Peyer's patch (tissue), 4 donors: ENCODE data around the gene MLPH. TPM values are rescaled to one million over a fixed set of nuclear protein-coding genes. Genes with fewer than 3 reads are reported as not detected.
A peak's percentile ranks its signal among the peaks of the same experiment; 100 is the strongest.

Source experiments
- DNase-seq, 3 donors: peaks; one replicate each; pipeline ENCODE4 v3.0.0-alpha.2; 2017 to 2019
- H3K27ac ChIP-seq, 4 donors: fragments of 200-600 bp; sonication (generic); one replicate each; pipeline ENCODE4 v1.5.1; 2016 to 2019
- H3K27me3 ChIP-seq, 2 donors: fragments of 200-600 bp; sonication (generic); one replicate each; pipeline ENCODE4 v1.5.1; 2019
- H3K36me3 ChIP-seq, 3 donors: fragments of 200-600 bp; sonication (generic); one replicate each; pipeline ENCODE4 v1.5.1; 2016 to 2019
- H3K4me1 ChIP-seq, 4 donors: fragments of 200-600 bp; sonication (generic); one replicate each; pipeline ENCODE4 v1.5.1; 2016 to 2019
- H3K4me3 ChIP-seq, 4 donors: fragments of 200-600 bp; sonication (generic); 1 replicate in 3 of 4; 2 replicates in 1 of 4; pipeline ENCODE4 v1.5.1; 2016 to 2019; ENCODE audit warnings: mild to moderate bottlenecking in 1 of 4
- H3K9me3 ChIP-seq, 4 donors: fragments of 200-600 bp; sonication (generic); one replicate each; pipeline ENCODE4 v1.5.1; 2016 to 2019; ENCODE audit warnings: mild to moderate bottlenecking in 1 of 4
- CTCF ChIP-seq, 6 experiments: fragments of 450-650 bp in 4 of 6; fragments of 200-600 bp in 2 of 6; sonication (generic) in 1 of 6; IDR thresholded peaks; one replicate each; pipeline ENCODE4 v1.5.1; 2017 to 2019; ENCODE audit warnings: antibody characterized with exemption in 6 of 6, mild to moderate bottlenecking in 3 of 6, moderate library complexity in 1 of 6
- POLR2A ChIP-seq, 2 donors: fragments of 450-650 bp; IDR thresholded peaks; one replicate each; pipeline ENCODE4 v1.5.1; 2017; ENCODE audit warnings: antibody characterized with exemption in 2 of 2, mild to moderate bottlenecking in 2 of 2, moderate library complexity in 2 of 2
- total RNA-seq, 4 donors: library from RNA; depleted of rRNA; stranded (reverse); fragments of >200 nt; gene quantifications; one replicate each; pipeline ENCODE4 v1.1.0, GENCODE V29; 2016

MLPH gene
- total RNA-seq, 4 donors from 2014 or later: 82.5 to 195 (median 116) TPM

GRCh38 chr2:237512774-237513466, 25.9 kb downstream of the MLPH start:
- TF ChIP-seq CTCF (IDR thresholded peaks at IDR 0.05): peak; percentile 70 to 95 (median 86)
- no peak for TF ChIP-seq POLR2A (IDR thresholded peaks at IDR 0.05)
- Histone ChIP-seq H3K36me3 (no peaks in the 10 kb centered on the region), H3K27ac (no peak overlapping the region), H3K9me3 (no peaks in the 10 kb centered on the region), H3K27me3 (no peaks in the 10 kb centered on the region), H3K4me1 (peaks cover 0 to 12% (median 0%) of the 10 kb centered on the region in 4 donors), H3K4me3 (no peak overlapping the region)
- DNase-seq: peak; percentile 76 to 93 (median 88)

- peaks cover 0 to 12% (median 0%) of the 10 kb centered on the region in 4 donors for H3K4me1 ChIP-seq
- H3K27ac ChIP-seq: no peak overlapping the region
- TF ChIP-seq CTCF (IDR thresholded peaks at IDR 0.05): no peak
- no peak for TF ChIP-seq POLR2A (IDR thresholded peaks at IDR 0.05)
- no peaks in the 10 kb centered on the region for H3K27me3 ChIP-seq
- H3K36me3 ChIP-seq: no peaks in the 10 kb centered on the region
- no peak for DNase-seq
- H3K9me3 ChIP-seq: no peaks in the 10 kb centered on the region
- H3K4me3 ChIP-seq: no peak overlapping the region
Observed at GRCh38 chr2:237513693-237514092, 26.6 kb downstream of the MLPH start.

- Histone ChIP-seq H3K4me1 (peaks cover 0 to 6% (median under 1%) of the 10 kb centered on the region in 4 donors), H3K36me3 (no peaks in the 10 kb centered on the region), H3K4me3 (no peak overlapping the region), H3K9me3 (no peaks in the 10 kb centered on the region), H3K27ac (no peak overlapping the region), H3K27me3 (no peaks in the 10 kb centered on the region)
- TF ChIP-seq POLR2A (IDR thresholded peaks at IDR 0.05): no peak
- no peak for TF ChIP-seq CTCF (IDR thresholded peaks at IDR 0.05)
- DNase-seq: no peak
Observed at GRCh38 chr2:237514474-237515130, 27.6 kb downstream of the MLPH start.

GRCh38 chr2:237515166-237515565, 28.1 kb downstream of the MLPH start:
- no peak overlapping the region for H3K4me3 ChIP-seq

GRCh38 chr2:237515621-237516275, 28.7 kb downstream of the MLPH start:
- no peak overlapping the region for H3K27ac ChIP-seq
- peaks cover 0 to 3% (median 0%) of the 10 kb centered on the region in 4 donors for H3K4me1 ChIP-seq
- no peak overlapping the region for H3K4me3 ChIP-seq
- H3K36me3 ChIP-seq: no peaks in the 10 kb centered on the region
- no peak for DNase-seq
- no peaks in the 10 kb centered on the region for H3K9me3 ChIP-seq
- no peaks in the 10 kb centered on the region for H3K27me3 ChIP-seq
- TF ChIP-seq CTCF (IDR thresholded peaks at IDR 0.05) (no peak), POLR2A (IDR thresholded peaks at IDR 0.05) (no peak)

More at GRCh38 chr2:237515166-237515565, 28.1 kb downstream of the MLPH start:
- peaks cover 0 to 3% (median under 1%) of the 10 kb centered on the region in 4 donors for H3K4me1 ChIP-seq
- no peak for DNase-seq
- TF ChIP-seq CTCF (IDR thresholded peaks at IDR 0.05) (no peak), POLR2A (IDR thresholded peaks at IDR 0.05) (no peak)
- no peaks in the 10 kb centered on the region for H3K36me3 ChIP-seq
- no peaks in the 10 kb centered on the region for H3K9me3 ChIP-seq
- no peak overlapping the region for H3K27ac ChIP-seq
- H3K27me3 ChIP-seq: no peaks in the 10 kb centered on the region
